PC-9 (cell line): Measurements from ENCODE around the gene MYD88. TPM values are rescaled to one million over a fixed set of nuclear protein-coding genes. Genes with fewer than 3 reads are reported as not detected.

Source experiments
- BruUV-seq: library from RNA; stranded (reverse); fragments of 400-500 nt; replicated peaks from 2 replicates; lab custom pipeline; 2021; lab: Mats Ljungman, UMichigan
- CTCF ChIA-PET: fragments of 300-600 bp; sonication (Branson Sonifier 250); formaldehyde crosslinking; loops from one replicate; lab custom pipeline; 2022; ENCODE audit warnings: antibody characterized with exemption; lab: Charles Lee
- POLR2A ChIA-PET: fragments of 300-600 bp; sonication (Branson Sonifier 250); formaldehyde crosslinking; loops from one replicate; lab custom pipeline; 2022; ENCODE audit warnings: antibody characterized with exemption; ENCODE audit not compliant: unreplicated experiment; lab: Charles Lee
- DNase-seq, 2 experiments: peaks; one replicate each; pipeline versions ENCODE4 v3.0.0 to v3.0.0-alpha.2; 2015 to 2022; ENCODE audit warnings: mixed read lengths in 1 of 2
- H2AFZ ChIP-seq: fragments of 200-600 bp; sonication (generic); 2 replicates; pipeline ENCODE4 v1.8.1; 2017; ENCODE audit warnings: antibody characterized with exemption
- H3F3A ChIP-seq: fragments of 200-600 bp; sonication (generic); 2 replicates; pipeline ENCODE4 v1.8.1; 2017; ENCODE audit warnings: antibody characterized with exemption, mild to moderate bottlenecking, low read depth; ENCODE audit not compliant: insufficient read depth
- H3K27ac ChIP-seq: fragments of 200-600 bp; sonication (generic); 2 replicates; pipeline ENCODE4 v1.6.1; 2016; ENCODE audit warnings: mixed run types
- H3K27me3 ChIP-seq: fragments of 200-600 bp; sonication (generic); 2 replicates; pipeline ENCODE4 v1.6.1; 2016; ENCODE audit warnings: low read depth, mixed run types; ENCODE audit not compliant: insufficient read depth
- H3K36me3 ChIP-seq: fragments of 200-600 bp; sonication (generic); 2 replicates; pipeline ENCODE4 v1.6.1; 2016; ENCODE audit warnings: low read depth, mixed run types
- H3K4me1 ChIP-seq: fragments of 200-600 bp; sonication (generic); replicated peaks from 2 replicates; pipeline ENCODE4 v1.6.1; 2016; ENCODE audit warnings: mixed run types; ENCODE audit not compliant: insufficient read depth
- H3K4me2 ChIP-seq: fragments of 200-600 bp; sonication (generic); 2 replicates; pipeline ENCODE4 v1.6.1; 2017; ENCODE audit warnings: mixed run types
- H3K4me3 ChIP-seq: fragments of 200-600 bp; sonication (generic); 2 replicates; pipeline ENCODE4 v1.6.1; 2016; ENCODE audit warnings: mixed run types
- H3K79me2 ChIP-seq: fragments of 200-600 bp; sonication (generic); 2 replicates; pipeline ENCODE4 v1.6.1; 2017; ENCODE audit warnings: low read depth, mixed run types
- H3K9me2 ChIP-seq: fragments of 200-600 bp; sonication (generic); 2 replicates; pipeline ENCODE4 v1.8.1; 2017; ENCODE audit warnings: mild to moderate bottlenecking; ENCODE audit not compliant: insufficient read depth
- H3K9me3 ChIP-seq: fragments of 200-600 bp; sonication (generic); 2 replicates; pipeline ENCODE4 v1.8.1; 2016; ENCODE audit warnings: low read depth; ENCODE audit not compliant: insufficient read depth
- H4K20me1 ChIP-seq: fragments of 200-600 bp; sonication (generic); 2 replicates; pipeline ENCODE4 v1.8.1; 2017; ENCODE audit not compliant: insufficient read depth
- CTCF ChIP-seq: fragments of 200-600 bp; sonication (generic); conservative IDR thresholded peaks from 2 replicates; pipeline ENCODE4 v1.6.1; 2017; ENCODE audit warnings: mixed run types, antibody characterized with exemption, mild to moderate bottlenecking, moderate library complexity
- EZH2 ChIP-seq: fragments of 200-600 bp; sonication (generic); IDR thresholded peaks from 2 replicates; pipeline ENCODE4 v1.8.0; 2017; ENCODE audit warnings: antibody characterized with exemption, low read depth
- intact Hi-C: fragments of 100-400 bp; cut with micrococcal nuclease; formaldehyde crosslinking; loops from one replicate; pipeline ENCODE4 v1.10.0; 2022; ENCODE audit not compliant: unreplicated experiment
- total RNA-seq: library from RNA; stranded (reverse); gene quantifications from 2 replicates; pipeline ENCODE4 v1.2.3, GENCODE V29; 2021

The MYD88 gene
- total RNA-seq, 1 experiment from 2014 or later = 25.0 TPM

- POLR2A ChIA-PET = interaction anchor here (0.6 kb wide), 1 partner anchor 106 kb away, joined by 3 read pairs; no protein-coding TSS in a partner anchor
- Histone ChIP-seq H3K27ac (no peak overlapping the region), H3F3A (no peaks in the 10 kb centered on the region), H3K4me1 (no peaks in the 10 kb centered on the region), H3K79me2 (no peaks in the 10 kb centered on the region), H4K20me1 (no peaks in the 10 kb centered on the region), H3K27me3 (no peaks in the 10 kb centered on the region), H3K36me3 (no peaks in the 10 kb centered on the region), H3K4me2 (no peak overlapping the region), H3K9me2 (no peaks in the 10 kb centered on the region), H3K4me3 (no peak overlapping the region), H2AFZ (no peak overlapping the region), H3K9me3 (peaks cover 4% of the 10 kb centered on the region; the same call in 1 of the 2 replicates)
- intact Hi-C loops = no loop called here
- CTCF ChIA-PET = no interaction called here
- TF ChIP-seq CTCF (no peak), EZH2 (no peak)
- BruUV-seq = no TSS peak
- DNase-seq = no peak
These were observed 28.7 kb upstream of the MYD88 start for GRCh38 chr3:38109580-38110313.

- Histone ChIP-seq H4K20me1 (no peaks in the 10 kb centered on the region), H3K9me3 (peaks cover 3% of the 10 kb centered on the region; the same call in 1 of the 2 replicates), H3K27ac (no peak overlapping the region), H2AFZ (no peak overlapping the region), H3K4me2 (no peak overlapping the region), H3K4me3 (no peak overlapping the region), H3K4me1 (no peaks in the 10 kb centered on the region), H3F3A (no peaks in the 10 kb centered on the region), H3K27me3 (no peaks in the 10 kb centered on the region), H3K36me3 (no peaks in the 10 kb centered on the region), H3K79me2 (no peaks in the 10 kb centered on the region), H3K9me2 (no peaks in the 10 kb centered on the region)
- no peak for TF ChIP-seq CTCF
- no peak for TF ChIP-seq EZH2
- no peak for DNase-seq
- no TSS peak for BruUV-seq
- POLR2A ChIA-PET = interaction anchor here (0.6 kb wide), 1 partner anchor 107 kb away, joined by 3 read pairs; no protein-coding TSS in a partner anchor
- CTCF ChIA-PET = no interaction called here
- intact Hi-C loops = no loop called here
These were observed 28.0 kb upstream of the MYD88 start for GRCh38 chr3:38110314-38111050.

- Histone ChIP-seq H3K79me2 (no peaks in the 10 kb centered on the region), H3F3A (no peaks in the 10 kb centered on the region), H3K9me3 (no peaks in the 10 kb centered on the region), H3K27ac (no peak overlapping the region), H2AFZ (no peak overlapping the region), H3K4me2 (no peak overlapping the region), H4K20me1 (no peaks in the 10 kb centered on the region), H3K27me3 (no peaks in the 10 kb centered on the region), H3K9me2 (no peaks in the 10 kb centered on the region), H3K36me3 (no peaks in the 10 kb centered on the region), H3K4me3 (no peak overlapping the region), H3K4me1 (no peaks in the 10 kb centered on the region)
- TF ChIP-seq CTCF (no peak), EZH2 (no peak)
- BruUV-seq = no TSS peak
- intact Hi-C loops = no loop called here
- ChIA-PET POLR2A (no interaction called here), CTCF (no interaction called here)
- no peak for DNase-seq
These were observed 27.3 kb upstream of the MYD88 start for GRCh38 chr3:38111201-38111600.
